A549 (cell line): Measurements from ENCODE around the gene TENT5A.

Experiments used
- BHLHE40 ChIP-seq: IDR thresholded peaks from 2 replicates; pipeline ENCODE4 v1.6.1; 2012; ENCODE audit warnings: low read depth, low read length, inconsistent platforms
- CBX8 ChIP-seq: fragments of 200-600 bp; sonication (generic); IDR thresholded peaks from 2 replicates; pipeline ENCODE4 v1.6.1; 2016
- JUN ChIP-seq, 2 experiments: fragments of >200 bp; sonication (Bioruptor Twin); formaldehyde crosslinking; IDR thresholded peaks; 2 replicates in 1 of 2; 3 replicates in 1 of 2; pipeline ENCODE4 v1.6.1; 2016 to 2017
- KDM1A ChIP-seq: fragments of 200-600 bp; sonication (generic); IDR thresholded peaks from 2 replicates; pipeline ENCODE4 v1.6.1; 2016; ENCODE audit warnings: low read depth, mild to moderate bottlenecking
- MAX ChIP-seq: IDR thresholded peaks from 2 replicates; pipeline ENCODE4 v1.6.1; 2012
- MYC ChIP-seq: IDR thresholded peaks from 2 replicates; pipeline ENCODE4 v1.6.1; 2012; ENCODE audit warnings: mild to moderate bottlenecking, inconsistent platforms, low read length, improper control_type of control experiment, borderline replicate concordance
- NFE2L2 ChIP-seq: fragments of 150-350 bp; conservative IDR thresholded peaks from 2 replicates; pipeline ENCODE4 v1.6.1; 2014; ENCODE audit warnings: low read length
- NR3C1 ChIP-seq: fragments of >200 bp; sonication (Bioruptor Twin); formaldehyde crosslinking; IDR thresholded peaks from 3 replicates; pipeline ENCODE4 v1.6.1; 2017
- POLR2A ChIP-seq: IDR thresholded peaks from 2 replicates; pipeline ENCODE4 v1.6.1; 2012; ENCODE audit warnings: mild to moderate bottlenecking, low read length
- RAD21 ChIP-seq, 2 experiments: fragments of >200 bp in 1 of 2; sonication (Bioruptor Twin) in 1 of 2; formaldehyde crosslinking in 1 of 2; IDR thresholded peaks in 1 of 2; conservative IDR thresholded peaks in 1 of 2; 2 replicates in 1 of 2; 3 replicates in 1 of 2; pipeline ENCODE4 v1.6.1; 2012 to 2018; ENCODE audit warnings: inconsistent platforms in 1 of 2
- REST ChIP-seq: fragments of 200-600 bp; sonication (generic); IDR thresholded peaks from 2 replicates; pipeline ENCODE4 v1.6.1; 2016; ENCODE audit warnings: antibody characterized with exemption, mild to moderate bottlenecking, moderate library complexity
- TP53 ChIP-seq: fragments of 250-450 bp; sonication (Bioruptor Pico); IDR thresholded peaks from 2 replicates; pipeline ENCODE4 v1.5.0; 2021; ENCODE audit warnings: mild to moderate bottlenecking, moderate library complexity
- ZFP36 ChIP-seq: fragments of 450-650 bp; IDR thresholded peaks from 2 replicates; pipeline ENCODE4 v1.6.1; 2014; ENCODE audit warnings: borderline replicate concordance; ENCODE audit not compliant: partially characterized antibody
- TF ChIP-seq, protein P1 (sequence below): fragments of >200 bp; sonication (Bioruptor Twin); formaldehyde crosslinking; IDR thresholded peaks from 3 replicates; pipeline ENCODE4 v1.5.1; 2016

GRCh38 chr6:81799323-81799722, 46.8 kb upstream of the TENT5A start:
- TF ChIP-seq, protein P1, sequence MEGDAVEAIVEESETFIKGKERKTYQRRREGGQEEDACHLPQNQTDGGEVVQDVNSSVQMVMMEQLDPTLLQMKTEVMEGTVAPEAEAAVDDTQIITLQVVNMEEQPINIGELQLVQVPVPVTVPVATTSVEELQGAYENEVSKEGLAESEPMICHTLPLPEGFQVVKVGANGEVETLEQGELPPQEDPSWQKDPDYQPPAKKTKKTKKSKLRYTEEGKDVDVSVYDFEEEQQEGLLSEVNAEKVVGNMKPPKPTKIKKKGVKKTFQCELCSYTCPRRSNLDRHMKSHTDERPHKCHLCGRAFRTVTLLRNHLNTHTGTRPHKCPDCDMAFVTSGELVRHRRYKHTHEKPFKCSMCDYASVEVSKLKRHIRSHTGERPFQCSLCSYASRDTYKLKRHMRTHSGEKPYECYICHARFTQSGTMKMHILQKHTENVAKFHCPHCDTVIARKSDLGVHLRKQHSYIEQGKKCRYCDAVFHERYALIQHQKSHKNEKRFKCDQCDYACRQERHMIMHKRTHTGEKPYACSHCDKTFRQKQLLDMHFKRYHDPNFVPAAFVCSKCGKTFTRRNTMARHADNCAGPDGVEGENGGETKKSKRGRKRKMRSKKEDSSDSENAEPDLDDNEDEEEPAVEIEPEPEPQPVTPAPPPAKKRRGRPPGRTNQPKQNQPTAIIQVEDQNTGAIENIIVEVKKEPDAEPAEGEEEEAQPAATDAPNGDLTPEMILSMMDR, result no peak
- TF ChIP-seq POLR2A (no peak), NR3C1 (no peak), RAD21 (conservative IDR thresholded peaks at IDR 0.05 in 1 of 2, IDR thresholded peaks at IDR 0.05 in 1 of 2) (no peak), MYC (no peak), REST (no peak), MAX (no peak), NFE2L2 (no peak), KDM1A (no peak), CBX8 (no peak), TP53 (CRISPR knock-in tag) (no peak), BHLHE40 (no peak), JUN (IDR thresholded peaks at IDR 0.05) (no peak), ZFP36 (no peak)
